Fibroblast of lung (primary cell): ENCODE results near the gene CSGALNACT2. TPM values are rescaled to one million over a fixed set of nuclear protein-coding genes. Genes with fewer than 3 reads are reported as not detected.

Experiments
- DNase-seq, 2 donors: peaks; one replicate each; pipeline versions ENCODE4 v3.0.0 to v3.0.0-alpha.2; 2010; ENCODE audit warnings: low read depth in 2 of 2
- H2AFZ ChIP-seq: 2 replicates; pipeline ENCODE4 v1.5.1; 2012; ENCODE audit warnings: low read length, control low read depth, inconsistent platforms
- H3K27ac ChIP-seq: 2 replicates; pipeline ENCODE4 v1.5.1; 2011; ENCODE audit warnings: low read length, control low read depth; ENCODE audit not compliant: insufficient read depth
- H3K27me3 ChIP-seq: 2 replicates; pipeline ENCODE4 v1.5.1; 2011; ENCODE audit warnings: mild to moderate bottlenecking, low read length; ENCODE audit not compliant: control insufficient read depth, insufficient read depth
- H3K36me3 ChIP-seq: 2 replicates; pipeline ENCODE4 v1.5.1; 2011; ENCODE audit warnings: low read length; ENCODE audit not compliant: control insufficient read depth, insufficient read depth
- H3K4me1 ChIP-seq: 2 replicates; pipeline ENCODE4 v1.5.1; 2011; ENCODE audit warnings: low read length; ENCODE audit not compliant: control insufficient read depth, insufficient read depth; ENCODE audit errors: extremely low read depth
- H3K4me2 ChIP-seq: 2 replicates; pipeline ENCODE4 v1.5.1; 2011; ENCODE audit warnings: low read length, control low read depth; ENCODE audit not compliant: insufficient read depth; ENCODE audit errors: extremely low read depth
- H3K4me3 ChIP-seq, 4 experiments: fragments of 200-600 bp in 1 of 4; sonication (generic) in 1 of 4; replicated peaks in 1 of 4; 2 replicates each; pipeline ENCODE4 v1.5.1; 2011 to 2016; ENCODE audit warnings: low read length in 4 of 4, low read depth in 3 of 4, mild to moderate bottlenecking in 3 of 4, control low read depth in 2 of 4, inconsistent platforms in 1 of 4, mixed read lengths in 1 of 4; ENCODE audit not compliant: insufficient read depth in 1 of 4; ENCODE audit errors: control extremely low read depth in 1 of 4
- H3K79me2 ChIP-seq: 2 replicates; pipeline ENCODE4 v1.5.1; 2012; ENCODE audit warnings: mild to moderate bottlenecking, low read length, inconsistent platforms; ENCODE audit not compliant: control insufficient read depth, insufficient read depth
- H3K9ac ChIP-seq: 2 replicates; pipeline ENCODE4 v1.5.1; 2011; ENCODE audit warnings: mild to moderate bottlenecking, low read length, control low read depth; ENCODE audit not compliant: insufficient read depth
- H3K9me3 ChIP-seq: 2 replicates; pipeline ENCODE4 v1.5.1; 2012; ENCODE audit warnings: low read depth, low read length; ENCODE audit not compliant: control insufficient read depth, insufficient read depth
- H4K20me1 ChIP-seq: 2 replicates; pipeline ENCODE4 v1.5.1; 2011; ENCODE audit warnings: low read length; ENCODE audit not compliant: control insufficient read depth, insufficient read depth; ENCODE audit errors: extremely low read depth
- CTCF ChIP-seq, 2 donors: IDR thresholded peaks in 1 of 2; conservative IDR thresholded peaks in 1 of 2; 1 replicate in 1 of 2; 2 replicates in 1 of 2; pipeline ENCODE4 v1.5.1; 2011 to 2012; ENCODE audit warnings: low read length in 2 of 2, control low read depth in 1 of 2, inconsistent platforms in 1 of 2, low read depth in 1 of 2, mild to moderate bottlenecking in 1 of 2
- EZH2 ChIP-seq: IDR thresholded peaks from 2 replicates; pipeline ENCODE4 v1.5.1; 2012; ENCODE audit warnings: low read length, control low read depth, mild to moderate bottlenecking; ENCODE audit errors: missing control alignments
- polyA plus RNA-seq, 2 donors: library from polyadenylated mRNA; depleted of rRNA in 1 of 2; stranded (reverse) in 1 of 2; unstranded in 1 of 2; fragments of >200 nt; gene quantifications; 2 replicates each; pipeline ENCODE4 v1.2.1, GENCODE V29; 2011 to 2012; ENCODE audit warnings: missing spikeins in 1 of 2
- total RNA-seq: library from RNA; depleted of rRNA; stranded (reverse); fragments of >200 nt; gene quantifications from 2 replicates; pipeline ENCODE4 v1.2.1, GENCODE V29; 2014

CSGALNACT2 gene
- total and polyA plus RNA-seq, 2 donors (not counting 1 experiment from before 2014, with no cell fraction given): 38.6 to 46.9 TPM

GRCh38 chr10:43136432-43136831 is 1.8 kb upstream of the CSGALNACT2 start:
- no peak for DNase-seq
- Histone ChIP-seq H3K36me3 (no peaks in the 10 kb centered on the region), H3K27me3 (no peaks in the 10 kb centered on the region), H3K4me3 (peak overlapping the region in 1 of 4 experiments; percentile 76), H3K4me2 (no peak overlapping the region), H3K79me2 (peaks cover 26% of the 10 kb centered on the region), H2AFZ (no peak overlapping the region), H3K9me3 (no peaks in the 10 kb centered on the region), H3K27ac (no peak overlapping the region), H4K20me1 (peaks cover 2% of the 10 kb centered on the region), H3K4me1 (no peaks in the 10 kb centered on the region), H3K9ac (no peak overlapping the region)
- TF ChIP-seq EZH2 (no peak), CTCF (conservative IDR thresholded peaks at IDR 0.05 in 1 of 2, IDR thresholded peaks at IDR 0.05 in 1 of 2; ENCODE audit: low read depth in 1 of 2, low read length in 2 of 2) (no peak)

GRCh38 chr10:43136995-43137716 is 1.1 kb upstream of the CSGALNACT2 start:
- peak overlapping the region; percentile 96 for H3K27ac ChIP-seq
- no peaks in the 10 kb centered on the region for H3K4me1 ChIP-seq
- peak overlapping the region; percentile 84 for H3K4me2 ChIP-seq
- peak overlapping the region; percentile 60 for H2AFZ ChIP-seq
- peaks cover 2% of the 10 kb centered on the region for H4K20me1 ChIP-seq
- H3K27me3 ChIP-seq: no peaks in the 10 kb centered on the region
- H3K4me3 ChIP-seq: peak overlapping the region; percentile 67 to 91 (median 72)
- TF ChIP-seq EZH2 (no peak), CTCF (conservative IDR thresholded peaks at IDR 0.05 in 1 of 2, IDR thresholded peaks at IDR 0.05 in 1 of 2; ENCODE audit: low read depth in 1 of 2, low read length in 2 of 2) (no peak)
- H3K9ac ChIP-seq: peak overlapping the region; percentile 97
- peak; percentile 38 to 44 for DNase-seq
- H3K9me3 ChIP-seq: no peaks in the 10 kb centered on the region
- peaks cover 31% of the 10 kb centered on the region for H3K79me2 ChIP-seq
- no peaks in the 10 kb centered on the region for H3K36me3 ChIP-seq

- Histone ChIP-seq H3K9ac (peak overlapping the region; percentile 97), H3K9me3 (no peaks in the 10 kb centered on the region), H4K20me1 (peaks cover 5% of the 10 kb centered on the region), H3K79me2 (peaks cover 36% of the 10 kb centered on the region), H3K27me3 (no peaks in the 10 kb centered on the region), H3K4me2 (peak overlapping the region; percentile 84), H3K4me3 (peak overlapping the region; percentile 67 to 91 (median 72)), H3K27ac (peak overlapping the region; percentile 96), H2AFZ (peak overlapping the region; percentile 60), H3K4me1 (no peaks in the 10 kb centered on the region), H3K36me3 (no peaks in the 10 kb centered on the region)
- DNase-seq: peak; percentile 57 to 72
- TF ChIP-seq CTCF (conservative IDR thresholded peaks at IDR 0.05 in 1 of 2, IDR thresholded peaks at IDR 0.05 in 1 of 2; ENCODE audit: low read depth in 1 of 2, low read length in 2 of 2) (no peak), EZH2 (no peak)
Measured at GRCh38 chr10:43137717-43138020, 576 bp upstream of the CSGALNACT2 start.
